ENCODE results near the gene PTPRN2.

PTPRN2 gene

DNA sequence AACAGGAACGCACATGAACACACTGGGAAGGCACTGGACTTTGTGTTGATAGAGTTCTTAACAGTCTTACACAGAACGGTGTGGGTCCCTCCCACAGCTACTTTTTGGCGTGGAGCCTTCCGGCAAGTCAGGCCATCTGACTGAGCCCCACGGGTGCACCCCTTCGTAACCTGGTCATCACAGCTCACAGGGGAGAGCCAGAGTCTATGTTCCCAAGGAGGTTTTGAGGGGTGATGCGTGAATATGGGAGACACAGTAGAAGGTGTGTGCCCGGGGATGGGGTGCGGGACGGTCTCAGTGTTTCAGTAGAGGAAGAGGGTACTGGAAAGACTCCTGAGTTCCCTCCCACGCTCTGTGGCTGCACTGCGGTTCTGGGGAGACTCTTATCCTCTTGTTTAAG, 959.2 kb downstream of the PTPRN2 start:
- Histone ChIP-seq H2BK5ac (ENCODE audit: low read length) (no peak overlapping the region), H2BK15ac (ENCODE audit: low read length) (no peak overlapping the region), H3K4me1 (ENCODE audit: control insufficient read depth in 2 of 2, insufficient read depth in 1 of 2, low read depth in 1 of 2, low read length in 2 of 2) (peaks cover 0 to 2% of the 10 kb centered on the region in 2 donors), H3K4me2 (ENCODE audit: insufficient read depth, low read length, poor library complexity, severe bottlenecking) (no peak overlapping the region), H2AFZ (ENCODE audit: low read length) (no peak overlapping the region), H3K18ac (ENCODE audit: low read length) (no peak overlapping the region), H3K9ac (ENCODE audit: low read depth, low read length, poor library complexity) (no peak overlapping the region), H3K23ac (ENCODE audit: low read depth, low read length, poor library complexity) (no peak overlapping the region), H2BK120ac (ENCODE audit: low read depth, low read length) (no peak overlapping the region), H3K79me1 (ENCODE audit: low read depth, low read length) (no peaks in the 10 kb centered on the region), H2BK12ac (ENCODE audit: low read length) (no peak overlapping the region), H3K36me3 (replicated peaks in 1 of 2; ENCODE audit: control insufficient read depth in 2 of 2, insufficient read depth in 2 of 2, low read length in 2 of 2) (peaks cover 31 to 98% of the 10 kb centered on the region in 2 donors), H3K4ac (ENCODE audit: low read length) (no peak overlapping the region), H3K27me3 (ENCODE audit: control insufficient read depth in 3 of 3, insufficient read depth in 3 of 3, low read depth in 1 of 3, low read length in 3 of 3) (no peaks in the 10 kb centered on the region), H4K91ac (ENCODE audit: low read depth, low read length, poor library complexity) (no peak overlapping the region), H4K8ac (ENCODE audit: low read depth, low read length) (no peak overlapping the region), H3K27ac (replicated peaks; ENCODE audit: low read length) (no peak overlapping the region), H3K4me3 (ENCODE audit: low read length in 2 of 2) (no peak overlapping the region), H3K9me3 (replicated peaks in 1 of 2; ENCODE audit: control insufficient read depth in 2 of 2, insufficient read depth in 1 of 2, low read depth in 1 of 2, low read length in 2 of 2) (peaks cover 0 to 30% of the 10 kb centered on the region in 2 donors), H3K14ac (ENCODE audit: low read length) (peak overlapping the region; percentile 14), H2AK5ac (ENCODE audit: low read depth, low read length) (no peak overlapping the region)
- no CpG with 5 or more reads among the region's 12 CpGs for WGBS, 2 donors (ENCODE audit: extremely low coverage in 2 of 2, insufficient read length in 2 of 2, insufficient replicate concordance in 1 of 2)
- no peak for DNase-seq (ENCODE audit: low spot score)

DNA sequence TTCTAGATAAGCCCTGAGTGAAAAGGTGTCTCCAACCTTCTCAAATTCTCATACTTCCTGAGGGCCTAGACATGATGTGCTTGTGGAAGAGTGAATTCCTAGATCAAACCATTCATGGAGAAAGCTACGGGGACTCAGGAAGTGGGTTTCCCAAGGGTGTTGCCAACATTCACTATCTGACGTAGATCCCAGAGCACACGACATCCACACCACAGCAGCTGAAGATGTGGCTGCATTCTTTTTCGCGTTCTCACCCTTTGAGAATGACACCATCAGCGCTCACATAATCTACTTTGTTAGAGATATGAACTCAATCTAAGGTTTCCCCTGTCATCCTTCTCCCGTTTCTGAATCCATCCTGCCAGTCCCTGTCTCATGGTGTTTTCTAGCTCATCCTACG, 960.0 kb downstream of the PTPRN2 start:
- H3K9ac ChIP-seq (ENCODE audit: low read depth, low read length, poor library complexity), result no peak overlapping the region
- no peak overlapping the region for H2BK5ac ChIP-seq (ENCODE audit: low read length)
- H3K4me3 ChIP-seq (ENCODE audit: low read length in 2 of 2), result no peak overlapping the region
- no peak overlapping the region for H3K4me2 ChIP-seq (ENCODE audit: insufficient read depth, low read length, poor library complexity, severe bottlenecking)
- no peaks in the 10 kb centered on the region for H3K27me3 ChIP-seq (ENCODE audit: control insufficient read depth in 3 of 3, insufficient read depth in 3 of 3, low read depth in 1 of 3, low read length in 3 of 3)
- DNase-seq (ENCODE audit: low spot score), result no peak
- H4K91ac ChIP-seq (ENCODE audit: low read depth, low read length, poor library complexity), result no peak overlapping the region
- peaks cover 0 to 27% of the 10 kb centered on the region in 2 donors for H3K9me3 ChIP-seq (replicated peaks in 1 of 2; ENCODE audit: control insufficient read depth in 2 of 2, insufficient read depth in 1 of 2, low read depth in 1 of 2, low read length in 2 of 2)
- peaks cover 0 to 2% of the 10 kb centered on the region in 2 donors for H3K4me1 ChIP-seq (ENCODE audit: control insufficient read depth in 2 of 2, insufficient read depth in 1 of 2, low read depth in 1 of 2, low read length in 2 of 2)
- no CpG with 5 or more reads among the region's 8 CpGs for WGBS, 2 donors (ENCODE audit: extremely low coverage in 2 of 2, insufficient read length in 2 of 2, insufficient replicate concordance in 1 of 2)
- H3K27ac ChIP-seq (replicated peaks; ENCODE audit: low read length), result no peak overlapping the region
- H2BK120ac ChIP-seq (ENCODE audit: low read depth, low read length), result no peak overlapping the region
- H2AK5ac ChIP-seq (ENCODE audit: low read depth, low read length), result no peak overlapping the region
- H3K36me3 ChIP-seq (replicated peaks in 1 of 2; ENCODE audit: control insufficient read depth in 2 of 2, insufficient read depth in 2 of 2, low read length in 2 of 2), result peaks cover 31 to 98% of the 10 kb centered on the region in 2 donors
- no peak overlapping the region for H3K4ac ChIP-seq (ENCODE audit: low read length)
- no peak overlapping the region for H2AFZ ChIP-seq (ENCODE audit: low read length)
- H4K8ac ChIP-seq (ENCODE audit: low read depth, low read length), result no peak overlapping the region
- H3K18ac ChIP-seq (ENCODE audit: low read length), result no peak overlapping the region
- H3K23ac ChIP-seq (ENCODE audit: low read depth, low read length, poor library complexity), result no peak overlapping the region
- peaks cover 3% of the 10 kb centered on the region for H3K79me1 ChIP-seq (ENCODE audit: low read depth, low read length)
- no peak overlapping the region for H2BK12ac ChIP-seq (ENCODE audit: low read length)
- H2BK15ac ChIP-seq (ENCODE audit: low read length), result no peak overlapping the region
- H3K14ac ChIP-seq (ENCODE audit: low read length), result no peak overlapping the region

DNA sequence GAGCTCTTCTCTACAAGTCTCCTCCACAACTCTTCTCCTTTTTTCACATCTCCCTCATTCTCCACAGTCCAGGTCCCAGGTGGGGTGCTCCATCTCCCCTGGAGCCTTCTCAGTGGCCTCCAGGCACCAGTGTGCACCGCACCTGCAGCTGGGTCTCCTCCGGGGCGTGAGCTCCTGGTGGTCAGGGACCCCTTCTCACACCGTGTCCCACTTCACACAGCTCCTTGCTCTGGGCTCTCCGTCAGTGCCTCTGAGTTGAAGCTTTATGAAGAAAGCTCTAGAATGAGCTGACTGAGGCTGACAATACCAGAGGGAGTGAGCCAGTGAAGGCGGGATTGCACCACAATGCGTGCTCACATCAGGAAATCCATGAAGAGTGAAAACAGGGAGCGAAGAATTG, 960.6 kb downstream of the PTPRN2 start:
- Histone ChIP-seq H3K9me3 (replicated peaks in 1 of 2; ENCODE audit: control insufficient read depth in 2 of 2, insufficient read depth in 1 of 2, low read depth in 1 of 2, low read length in 2 of 2) (peaks cover 0 to 25% of the 10 kb centered on the region in 2 donors), H3K36me3 (replicated peaks in 1 of 2; ENCODE audit: control insufficient read depth in 2 of 2, insufficient read depth in 2 of 2, low read length in 2 of 2) (peaks cover 34 to 98% of the 10 kb centered on the region in 2 donors), H2BK12ac (ENCODE audit: low read length) (no peak overlapping the region), H4K8ac (ENCODE audit: low read depth, low read length) (no peak overlapping the region), H3K27me3 (ENCODE audit: control insufficient read depth in 3 of 3, insufficient read depth in 3 of 3, low read depth in 1 of 3, low read length in 3 of 3) (no peaks in the 10 kb centered on the region), H4K91ac (ENCODE audit: low read depth, low read length, poor library complexity) (no peak overlapping the region), H3K23ac (ENCODE audit: low read depth, low read length, poor library complexity) (no peak overlapping the region), H3K4ac (ENCODE audit: low read length) (no peak overlapping the region), H2BK15ac (ENCODE audit: low read length) (no peak overlapping the region), H3K4me2 (ENCODE audit: insufficient read depth, low read length, poor library complexity, severe bottlenecking) (no peak overlapping the region), H3K4me1 (ENCODE audit: control insufficient read depth in 2 of 2, insufficient read depth in 1 of 2, low read depth in 1 of 2, low read length in 2 of 2) (peaks cover 0 to 3% of the 10 kb centered on the region in 2 donors), H2AK5ac (ENCODE audit: low read depth, low read length) (no peak overlapping the region), H3K27ac (replicated peaks; ENCODE audit: low read length) (no peak overlapping the region), H3K79me1 (ENCODE audit: low read depth, low read length) (peaks cover 9% of the 10 kb centered on the region), H2BK120ac (ENCODE audit: low read depth, low read length) (no peak overlapping the region), H3K14ac (ENCODE audit: low read length) (no peak overlapping the region), H3K18ac (ENCODE audit: low read length) (no peak overlapping the region), H2AFZ (ENCODE audit: low read length) (no peak overlapping the region), H2BK5ac (ENCODE audit: low read length) (no peak overlapping the region), H3K9ac (ENCODE audit: low read depth, low read length, poor library complexity) (no peak overlapping the region), H3K4me3 (ENCODE audit: low read length in 2 of 2) (no peak overlapping the region)
- no CpG with 5 or more reads among the region's 8 CpGs for WGBS, 2 donors (ENCODE audit: extremely low coverage in 2 of 2, insufficient read length in 2 of 2, insufficient replicate concordance in 1 of 2)
- DNase-seq (ENCODE audit: low spot score), result no peak

DNA sequence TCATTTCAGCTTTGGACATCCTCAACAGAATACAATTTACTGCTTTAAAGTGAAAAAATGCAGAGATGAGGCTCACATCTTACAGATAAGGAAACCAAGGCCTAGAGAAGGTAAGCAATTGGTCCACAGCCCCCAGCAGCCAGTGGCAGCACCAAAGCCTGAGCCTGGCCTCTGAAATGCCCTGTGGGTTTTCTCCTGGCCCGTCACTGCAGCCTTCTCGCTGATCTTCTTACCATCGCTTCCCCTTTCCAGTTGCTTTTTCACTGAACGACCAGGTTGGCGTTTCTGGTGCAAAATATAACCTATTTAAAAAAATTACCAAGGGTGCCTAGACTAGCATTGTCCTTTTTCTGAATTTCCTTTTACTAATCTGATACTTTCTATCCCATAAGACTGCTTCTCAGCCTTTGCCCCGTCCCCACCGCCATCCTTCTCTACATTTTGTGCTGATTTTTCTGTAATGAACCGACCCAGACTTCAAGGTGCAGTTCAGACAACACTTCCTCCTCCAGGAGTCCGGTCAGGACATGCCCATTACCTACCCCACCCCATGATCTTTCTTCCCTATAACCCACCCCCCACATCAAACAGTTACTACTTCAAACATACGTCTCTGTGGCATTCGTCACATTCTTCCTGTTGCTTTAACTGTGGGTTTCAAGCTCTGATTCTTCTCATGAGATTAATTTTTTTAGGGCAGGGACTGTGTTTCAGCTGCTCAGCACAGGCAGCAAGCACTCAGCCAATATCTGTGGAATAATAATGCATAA, 961.5 kb downstream of the PTPRN2 start:
- Histone ChIP-seq H2BK5ac (ENCODE audit: low read length) (no peak overlapping the region), H3K79me1 (ENCODE audit: low read depth, low read length) (peaks cover 14% of the 10 kb centered on the region), H3K27me3 (ENCODE audit: control insufficient read depth in 3 of 3, insufficient read depth in 3 of 3, low read depth in 1 of 3, low read length in 3 of 3) (no peaks in the 10 kb centered on the region), H2AK5ac (ENCODE audit: low read depth, low read length) (no peak overlapping the region), H3K23ac (ENCODE audit: low read depth, low read length, poor library complexity) (no peak overlapping the region), H3K4ac (ENCODE audit: low read length) (no peak overlapping the region), H3K27ac (replicated peaks; ENCODE audit: low read length) (no peak overlapping the region), H2BK12ac (ENCODE audit: low read length) (no peak overlapping the region), H3K36me3 (replicated peaks in 1 of 2; ENCODE audit: control insufficient read depth in 2 of 2, insufficient read depth in 2 of 2, low read length in 2 of 2) (peaks cover 40 to 100% of the 10 kb centered on the region in 2 donors), H3K18ac (ENCODE audit: low read length) (no peak overlapping the region), H2BK120ac (ENCODE audit: low read depth, low read length) (no peak overlapping the region), H3K4me1 (ENCODE audit: control insufficient read depth in 2 of 2, insufficient read depth in 1 of 2, low read depth in 1 of 2, low read length in 2 of 2) (peaks cover 0 to 3% of the 10 kb centered on the region in 2 donors), H3K4me3 (ENCODE audit: low read length in 2 of 2) (no peak overlapping the region), H3K9me3 (replicated peaks in 1 of 2; ENCODE audit: control insufficient read depth in 2 of 2, insufficient read depth in 1 of 2, low read depth in 1 of 2, low read length in 2 of 2) (peaks cover 0 to 25% of the 10 kb centered on the region in 2 donors), H2BK15ac (ENCODE audit: low read length) (no peak overlapping the region), H3K4me2 (ENCODE audit: insufficient read depth, low read length, poor library complexity, severe bottlenecking) (no peak overlapping the region), H4K8ac (ENCODE audit: low read depth, low read length) (no peak overlapping the region), H3K9ac (ENCODE audit: low read depth, low read length, poor library complexity) (no peak overlapping the region), H4K91ac (ENCODE audit: low read depth, low read length, poor library complexity) (no peak overlapping the region), H2AFZ (ENCODE audit: low read length) (no peak overlapping the region), H3K14ac (ENCODE audit: low read length) (no peak overlapping the region)
- DNase-seq (ENCODE audit: low spot score), result no peak
- WGBS, 2 donors (ENCODE audit: extremely low coverage in 2 of 2, insufficient read length in 2 of 2, insufficient replicate concordance in 1 of 2), result no CpG with 5 or more reads among the region's 11 CpGs
